CD4-positive, alpha-beta T cell treated with Interleukin-4 for 4 hours (primary cell): ENCODE data around the gene DNAAF8.
"Not testable (repeated sequence)": the region's sequence is repeated elsewhere in the genome, so short reads cannot be mapped to it uniquely, and the experiment has no call there.

Experiments
- DNase-seq: peaks from one replicate; pipeline ENCODE4 v3.0.0-alpha.2; 2020

The DNAAF8 gene

DNA sequence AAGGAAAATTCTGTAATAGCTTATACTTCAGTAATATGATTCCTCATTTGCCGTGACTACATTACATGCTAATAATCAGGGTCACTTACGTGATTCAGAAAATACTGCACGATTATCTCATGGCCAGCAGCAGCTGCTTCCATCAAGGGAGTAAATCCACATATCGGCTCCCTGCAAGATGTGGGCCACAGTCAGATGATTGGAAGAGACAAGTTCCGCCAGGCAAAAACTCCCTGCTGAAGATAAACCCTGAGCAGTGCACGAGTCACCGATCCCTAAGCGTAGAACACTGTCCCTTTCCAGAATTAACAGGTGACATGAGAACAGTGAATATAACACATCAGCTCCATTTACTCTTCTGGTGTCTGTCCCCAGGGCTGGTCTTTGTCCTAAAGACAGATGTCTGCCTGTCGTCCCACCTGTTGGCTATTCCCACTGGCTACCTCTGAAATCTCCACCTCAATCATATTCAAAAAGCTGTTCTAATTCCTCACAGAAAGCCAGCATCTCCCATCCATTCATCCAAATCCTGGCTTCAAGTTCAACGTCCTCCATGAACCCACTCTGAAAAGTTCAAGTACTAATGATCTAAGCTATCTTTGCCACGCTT, 9.6 kb upstream of the DNAAF8 start:
- no peak for DNase-seq

DNA sequence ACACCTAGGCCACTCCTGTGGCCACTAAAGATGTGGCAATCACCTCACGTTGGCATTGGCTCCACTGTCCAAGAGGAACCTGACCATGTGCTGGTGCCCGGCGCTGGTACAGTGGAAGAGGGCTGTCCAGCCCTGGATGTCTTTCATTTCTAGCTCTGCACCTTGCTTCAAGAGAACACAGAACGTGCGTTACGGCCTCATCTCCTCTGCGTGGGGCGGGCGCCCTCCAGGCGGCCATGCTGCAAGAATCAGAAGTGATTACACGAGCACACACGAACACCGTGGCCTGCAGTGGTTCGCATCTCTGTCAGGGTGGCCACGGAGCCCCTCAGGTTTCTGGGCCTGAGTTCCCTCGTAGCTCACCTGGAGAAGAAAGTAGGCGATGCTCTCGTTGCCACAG, 7.7 kb upstream of the DNAAF8 start:
- no peak for DNase-seq

DNA sequence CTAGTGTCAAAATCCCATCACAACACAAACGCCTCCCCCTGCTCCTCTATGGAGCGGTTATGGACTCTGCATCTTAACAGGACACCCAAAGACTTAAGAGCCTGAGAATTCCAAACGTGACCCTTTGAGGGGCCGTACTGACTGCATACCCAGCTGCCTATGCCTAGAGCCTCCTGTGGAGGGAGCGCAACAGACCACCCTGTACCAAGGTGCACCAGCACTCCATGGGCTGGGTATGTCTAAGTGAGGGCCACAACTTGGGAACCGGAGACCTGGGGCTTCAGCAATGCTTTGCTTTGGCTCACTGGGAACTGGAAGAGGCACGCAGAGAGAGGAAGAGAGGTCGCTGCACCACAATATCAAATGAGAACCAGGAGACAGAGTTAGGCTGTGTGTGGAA, 5.7 kb upstream of the DNAAF8 start:
- no peak for DNase-seq

DNA sequence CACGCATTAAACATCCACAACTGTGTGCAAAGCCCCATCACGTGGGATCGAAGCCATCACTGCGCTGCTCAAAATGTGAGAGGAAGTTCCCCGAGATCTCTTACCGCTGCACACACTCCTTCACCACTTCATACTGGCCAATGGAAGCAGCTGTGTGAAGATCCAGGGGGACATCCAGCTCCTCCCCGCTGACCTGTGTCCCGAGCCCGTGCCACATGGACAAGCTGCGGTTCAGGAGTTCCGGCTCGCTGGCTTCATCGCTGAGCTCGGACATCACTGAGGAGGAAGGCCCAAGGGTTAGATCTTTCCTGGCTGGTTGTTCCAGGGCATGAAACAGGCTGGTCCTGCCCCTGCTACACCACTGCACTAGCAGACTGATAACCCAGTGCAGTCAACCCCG, 4.5 kb upstream of the DNAAF8 start:
- no peak for DNase-seq

- no peak for DNase-seq
Observed at GRCh38 chr16:4733211-4733742, 1.1 kb upstream of the DNAAF8 start.

GRCh38 chr16:4733747-4734062, 632 bp upstream of the DNAAF8 start:
- peak; percentile 0 for DNase-seq

DNA sequence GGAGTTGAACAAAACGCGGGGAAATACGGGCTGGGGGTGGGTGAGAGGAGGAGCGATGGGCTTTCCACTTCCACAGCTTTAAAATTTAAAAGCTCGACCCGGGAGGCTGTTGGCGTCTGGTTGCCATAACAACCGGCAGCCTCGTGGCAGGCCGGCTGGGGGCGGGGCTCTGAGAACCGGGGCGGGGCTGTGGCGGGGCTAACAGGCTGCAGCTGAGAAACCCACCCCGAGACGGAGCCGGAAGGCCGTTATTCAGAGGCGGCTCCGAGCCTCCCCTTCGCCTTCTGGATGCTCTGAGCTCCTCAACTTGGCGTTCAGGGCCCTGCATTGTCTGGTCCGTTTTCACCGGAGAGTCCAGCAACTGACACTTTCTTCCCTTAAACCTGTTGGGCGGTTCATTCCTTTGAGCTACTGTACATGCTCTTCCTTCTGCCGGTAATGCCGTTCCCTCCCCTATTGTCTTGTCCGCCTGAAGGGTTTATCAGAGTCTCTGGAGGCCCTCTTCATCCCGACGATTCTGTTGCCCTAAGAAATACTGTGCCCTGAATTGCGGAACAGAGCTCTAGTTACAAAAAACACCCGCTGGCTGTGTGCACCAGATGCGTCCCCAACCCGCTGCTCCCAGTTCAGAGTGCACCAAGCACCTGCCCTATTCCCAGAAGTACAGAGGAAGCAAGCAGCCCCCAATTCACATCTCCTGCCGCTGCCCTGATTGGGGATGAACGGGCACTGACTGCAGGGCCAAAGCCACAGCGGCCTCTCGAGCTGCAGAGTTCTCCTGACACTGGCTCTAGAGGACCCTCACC, 596 bp downstream of the DNAAF8 start:
- DNase-seq = peak; percentile 91

GRCh38 chr16:4736546-4736945, 2.2 kb downstream of the DNAAF8 start:
- DNase-seq = no peak

- no peak for DNase-seq
Observed at GRCh38 chr16:4737545-4737944, 3.2 kb downstream of the DNAAF8 start.

DNA sequence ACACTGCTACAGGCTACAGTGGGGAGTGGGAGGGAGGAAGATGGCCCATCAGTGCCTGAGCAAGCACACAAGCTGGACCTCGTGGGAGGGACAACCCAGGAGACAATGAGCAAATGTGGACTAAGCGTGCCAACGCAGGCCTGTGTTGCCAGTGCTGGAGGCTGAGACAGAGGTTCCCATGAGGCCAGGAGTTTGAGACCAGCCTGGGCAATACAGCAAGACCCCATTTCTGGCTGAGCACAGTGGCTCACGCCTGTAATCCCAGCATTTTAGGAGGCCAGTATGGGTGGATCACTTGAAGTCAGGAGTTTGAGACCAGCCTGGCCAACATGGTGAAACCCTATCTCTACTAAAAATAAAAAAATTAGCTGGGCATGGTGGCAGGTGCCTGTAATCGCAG, 4.0 kb downstream of the DNAAF8 start:
- DNase-seq = not testable (repeated sequence)

DNA sequence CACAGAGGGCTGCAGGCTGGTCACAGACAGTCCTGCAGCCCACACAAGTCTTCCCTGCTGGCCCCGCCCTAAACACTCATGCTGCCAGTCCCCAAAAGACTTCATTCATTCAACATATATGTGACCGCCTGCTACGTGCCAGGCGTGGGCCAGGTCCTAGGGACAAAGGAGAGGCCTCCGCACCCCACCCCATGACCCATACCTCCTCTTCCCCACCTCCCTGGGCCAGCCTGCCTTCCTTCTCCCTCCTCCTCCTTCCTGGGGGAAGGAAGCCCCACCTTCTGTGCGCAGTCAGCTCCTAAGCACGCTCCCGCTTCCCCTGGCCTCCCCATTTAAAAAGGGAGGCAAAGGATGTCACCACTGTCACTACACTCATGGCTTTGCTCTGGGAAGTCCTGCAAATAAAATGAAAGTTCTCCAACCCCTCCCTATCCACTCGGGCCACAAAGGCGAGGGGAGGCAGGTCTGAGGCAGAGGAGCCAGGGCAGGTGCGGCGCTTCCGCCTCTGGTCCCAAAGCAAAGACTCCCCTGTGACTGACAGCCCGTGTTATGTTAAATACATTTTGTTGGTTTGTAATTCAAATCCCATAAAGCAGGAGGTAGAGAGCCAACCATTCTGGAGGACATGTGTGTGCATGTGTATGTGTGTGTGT, 9.0 kb downstream of the DNAAF8 start:
- no peak for DNase-seq

- DNase-seq = no peak
Observed at GRCh38 chr16:4744555-4745273, 10.4 kb downstream of the DNAAF8 start.

- no peak for DNase-seq
Observed at GRCh38 chr16:4745274-4745569, 10.9 kb downstream of the DNAAF8 start.

- no peak for DNase-seq
Observed at GRCh38 chr16:4746215-4746614, 11.9 kb downstream of the DNAAF8 start.

GRCh38 chr16:4746991-4747574, 12.7 kb downstream of the DNAAF8 start:
- no peak for DNase-seq

GRCh38 chr16:4747906-4748681, 13.8 kb downstream of the DNAAF8 start:
- no peak for DNase-seq

- no peak for DNase-seq
Observed at GRCh38 chr16:4748682-4749411, 14.5 kb downstream of the DNAAF8 start.

DNA sequence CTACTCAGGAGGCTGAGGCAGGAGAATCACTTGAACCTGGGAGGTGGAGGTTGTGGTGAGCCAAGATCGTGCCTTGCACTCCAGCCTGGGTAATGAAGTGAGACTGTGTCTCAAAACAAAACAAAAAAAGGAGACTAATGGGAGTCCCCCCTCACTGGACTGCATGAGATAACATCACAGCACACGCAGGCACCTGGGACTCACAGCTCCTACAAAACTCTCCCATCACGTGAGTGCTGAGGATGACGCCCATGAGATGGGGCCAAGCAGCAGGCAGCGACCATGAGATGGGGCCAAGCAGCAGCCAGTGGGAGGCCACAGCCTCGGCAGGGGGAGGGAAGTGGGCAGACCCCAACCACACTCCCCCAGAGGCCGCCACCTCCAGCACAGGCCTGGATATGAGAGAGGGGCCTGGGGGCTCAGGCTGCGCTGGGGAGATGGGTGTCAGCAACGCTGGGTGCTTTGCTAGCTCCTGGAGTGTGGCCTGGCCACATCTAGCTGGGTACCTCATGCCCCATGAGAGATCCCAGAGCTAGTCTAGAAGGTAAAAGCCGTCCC, 15.4 kb downstream of the DNAAF8 start:
- DNase-seq = no peak

DNA sequence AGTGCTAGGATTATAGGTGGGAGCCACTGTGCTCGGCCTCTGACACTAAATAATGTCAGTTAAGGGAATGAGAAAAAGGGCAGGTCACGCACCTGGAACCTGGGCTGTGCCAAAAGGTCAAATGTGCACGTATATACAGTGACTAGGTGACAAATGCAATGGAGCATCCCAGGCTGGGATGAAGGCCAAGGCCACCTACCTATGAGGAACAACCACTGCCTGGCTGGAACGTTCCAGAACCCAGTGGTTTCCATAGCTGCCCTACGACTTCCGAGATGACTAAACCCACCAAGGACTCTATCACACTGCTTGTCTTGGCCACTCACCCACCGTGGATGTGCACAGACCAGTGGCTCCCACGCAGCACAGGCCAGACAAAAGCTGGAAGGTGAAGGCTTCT, 16.6 kb downstream of the DNAAF8 start:
- no peak for DNase-seq

- no peak for DNase-seq
Observed at GRCh38 chr16:4752351-4753100, 18.2 kb downstream of the DNAAF8 start.

DNA sequence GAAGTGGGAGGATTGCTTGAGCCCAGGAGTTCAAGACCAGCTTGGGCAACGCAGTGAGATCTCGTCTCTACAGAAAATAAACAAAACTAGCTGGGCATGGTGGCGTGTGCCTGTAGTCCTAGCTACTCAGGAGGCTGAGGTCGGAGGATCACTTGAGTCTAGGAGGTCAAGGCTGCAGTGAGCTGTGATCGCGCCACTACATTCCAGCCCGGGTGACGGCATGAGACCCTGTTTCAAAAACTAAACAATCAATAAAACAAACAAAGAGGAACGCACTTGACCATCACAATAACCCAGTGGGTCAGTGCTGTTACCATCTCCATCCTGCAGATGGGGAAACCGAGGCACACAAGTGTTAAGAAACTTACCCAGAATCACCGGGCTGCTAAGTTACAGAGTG, 18.9 kb downstream of the DNAAF8 start:
- no peak for DNase-seq
